Epidermal melanocyte (primary cell): ENCODE results near the gene LMX1B.
"Not testable (repeated sequence)": the region's sequence is repeated elsewhere in the genome, so short reads cannot be mapped to it uniquely, and the experiment has no call there.

ENCODE experiments used
- DNase-seq: peaks from one replicate; pipeline ENCODE4 v3.0.0; 2011; ENCODE audit warnings: low spot score; ENCODE audit not compliant: insufficient read length

The LMX1B gene

GRCh38 chr9:126656214-126656613 lies 42.5 kb downstream of the LMX1B start:
- not testable (repeated sequence) for DNase-seq

DNA sequence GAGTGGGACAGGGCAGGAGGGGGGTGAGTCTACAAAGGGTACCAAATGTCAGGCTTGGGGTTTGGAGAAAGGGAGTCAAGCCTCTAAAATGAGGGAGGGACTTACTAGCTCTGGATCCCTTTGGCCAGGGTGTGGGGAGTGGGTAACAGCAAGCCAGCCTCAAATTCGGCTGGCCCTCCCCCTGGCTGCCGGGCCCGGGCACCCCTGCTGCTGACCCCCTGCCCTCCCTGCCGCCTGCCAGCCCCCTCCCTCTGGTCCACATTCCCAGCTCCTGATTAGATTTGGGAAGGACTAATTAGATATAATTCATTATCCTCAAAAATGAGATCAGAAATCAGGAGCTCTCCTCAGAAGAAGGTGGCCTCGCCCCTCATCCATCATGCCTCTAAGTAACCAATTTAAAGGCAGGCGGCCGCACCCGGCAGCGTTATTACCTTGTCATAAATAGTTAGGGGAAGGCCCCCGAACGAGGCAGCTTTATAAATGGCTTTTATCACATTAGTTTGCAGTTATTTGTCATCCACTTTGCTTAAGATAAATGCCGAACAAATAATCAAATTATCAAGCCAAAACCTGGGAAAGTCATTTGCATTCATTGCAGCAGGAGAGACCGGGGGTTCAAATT lies 44.6 kb downstream of the LMX1B start:
- no peak for DNase-seq

DNA sequence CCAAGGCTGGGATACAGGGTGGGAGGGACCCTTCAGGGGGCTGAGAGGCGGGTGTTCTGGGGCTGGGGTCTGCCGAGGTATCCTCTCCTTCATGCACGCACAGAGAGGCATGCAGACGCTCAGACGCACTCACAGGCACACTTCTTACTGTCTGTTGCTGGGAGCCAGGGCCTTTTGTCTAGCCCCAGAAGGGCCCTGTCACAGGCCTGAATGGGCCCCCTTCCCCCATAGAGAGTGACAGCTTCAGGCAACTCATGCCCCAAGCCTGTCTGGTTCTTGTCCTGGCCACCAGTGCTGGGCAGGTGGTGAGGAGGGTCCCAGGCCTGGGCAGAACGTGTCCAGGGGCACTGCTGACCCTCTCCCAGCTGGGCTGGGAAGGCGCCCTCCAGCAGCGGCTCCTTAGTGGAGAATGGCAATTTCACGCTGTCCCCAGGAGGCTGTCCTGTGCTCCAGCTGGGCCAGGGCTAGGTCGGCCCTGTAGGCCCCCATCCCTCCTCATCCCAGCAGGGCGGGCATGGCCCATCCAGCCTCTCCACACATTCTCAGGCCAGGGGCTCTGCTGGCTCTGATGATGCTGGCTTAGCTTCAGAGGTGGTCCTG lies 45.3 kb downstream of the LMX1B start:
- DNase-seq: no peak

GRCh38 chr9:126661122-126661520 lies 47.4 kb downstream of the LMX1B start:
- DNase-seq: no peak

GRCh38 chr9:126661521-126662251 lies 48.0 kb downstream of the LMX1B start:
- DNase-seq: no peak

DNA sequence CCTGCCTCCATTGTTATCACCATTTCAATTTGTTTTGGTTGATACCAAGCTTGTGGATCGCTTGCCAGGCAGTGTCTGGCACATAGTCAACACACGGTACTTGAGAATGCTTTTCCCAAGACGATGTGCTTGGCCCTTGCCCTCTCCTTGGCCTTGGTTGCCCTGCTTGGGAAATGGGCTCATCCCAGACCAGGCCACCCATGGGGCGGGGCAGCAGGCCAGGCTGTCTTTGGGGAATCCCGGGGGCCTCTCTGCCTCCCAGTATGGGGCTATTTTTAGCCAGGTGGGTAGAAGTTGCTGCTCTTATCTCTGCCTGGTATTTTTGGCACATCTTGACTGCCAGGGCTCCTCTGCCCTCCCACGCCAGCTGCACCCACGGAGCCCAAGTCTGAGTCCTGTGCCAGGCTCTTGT lies 49.9 kb downstream of the LMX1B start:
- DNase-seq: no peak

- no peak for DNase-seq
These were observed 51.3 kb downstream of the LMX1B start for GRCh38 chr9:126664900-126665643.

DNA sequence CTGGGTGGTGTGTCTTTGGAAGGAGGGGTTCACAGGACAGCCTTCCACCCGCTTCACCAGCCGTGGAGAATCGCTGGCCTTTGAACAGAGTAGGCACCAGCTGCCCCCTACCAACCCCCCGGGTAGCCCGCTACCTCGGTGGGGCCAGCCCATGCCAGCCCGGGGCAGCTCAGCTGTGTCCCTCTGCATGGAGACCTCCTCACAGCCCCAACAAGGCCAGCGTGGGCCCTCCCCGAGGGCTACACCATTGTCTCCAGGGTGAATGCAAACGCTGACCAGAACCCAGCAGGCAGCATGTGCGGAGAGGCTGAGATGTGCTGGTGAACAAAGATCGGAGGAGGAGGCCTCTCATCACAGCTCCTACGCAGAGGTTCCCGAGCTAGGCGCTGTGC lies 51.9 kb downstream of the LMX1B start:
- DNase-seq: no peak

DNA sequence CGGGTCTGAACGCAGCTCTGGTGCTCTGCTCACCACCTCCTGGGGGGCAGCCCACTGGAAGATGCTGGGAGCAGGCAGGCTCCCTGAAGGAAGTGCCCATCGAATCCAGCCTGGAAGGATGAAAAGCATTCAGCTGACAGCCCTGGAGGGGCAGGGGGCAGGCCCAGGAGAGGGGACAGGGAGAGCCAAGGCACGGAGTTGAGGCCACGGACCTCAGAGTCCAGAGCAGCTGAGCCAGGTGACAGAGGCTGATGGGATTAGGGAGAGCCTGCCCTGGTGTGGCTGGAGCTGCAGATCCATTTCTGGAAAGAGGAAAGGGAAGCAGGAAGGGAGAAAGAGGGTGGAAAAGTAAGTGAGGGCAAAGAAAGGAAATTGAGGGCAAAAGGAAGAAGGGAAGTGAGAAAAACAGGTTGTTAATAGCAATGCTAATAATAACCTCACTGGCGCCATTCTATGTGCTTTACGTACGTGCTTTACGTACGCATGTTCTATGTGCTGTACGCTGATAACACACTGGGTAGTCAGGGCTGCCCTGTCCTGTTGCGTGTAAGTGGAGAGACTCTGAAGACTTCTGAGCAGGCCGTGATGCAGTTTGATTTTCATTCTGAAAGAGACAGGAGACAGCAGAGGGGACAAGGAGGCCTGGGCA lies 52.6 kb downstream of the LMX1B start:
- no peak for DNase-seq

- no peak for DNase-seq
These were observed 53.7 kb downstream of the LMX1B start for GRCh38 chr9:126667190-126668055.

DNA sequence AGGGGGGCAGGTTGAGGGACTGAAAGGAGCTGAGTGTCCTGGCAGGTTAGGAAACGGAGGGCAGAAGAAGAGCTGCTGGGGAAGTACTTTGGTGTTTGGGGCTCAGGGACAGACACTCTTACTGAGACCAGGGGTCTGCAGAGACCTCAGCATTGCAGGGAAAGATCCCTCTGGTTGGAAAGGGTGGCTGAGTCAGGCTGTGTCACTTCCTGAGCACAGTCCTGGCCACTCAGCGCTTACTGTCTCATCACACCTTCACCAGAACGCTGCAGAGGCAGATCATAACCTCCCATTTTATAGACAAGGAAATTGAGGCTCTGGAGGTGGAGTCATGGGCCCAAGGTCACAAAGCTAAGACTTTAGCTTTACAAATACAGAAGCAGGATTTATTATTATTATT lies 54.3 kb downstream of the LMX1B start:
- DNase-seq: no peak

DNA sequence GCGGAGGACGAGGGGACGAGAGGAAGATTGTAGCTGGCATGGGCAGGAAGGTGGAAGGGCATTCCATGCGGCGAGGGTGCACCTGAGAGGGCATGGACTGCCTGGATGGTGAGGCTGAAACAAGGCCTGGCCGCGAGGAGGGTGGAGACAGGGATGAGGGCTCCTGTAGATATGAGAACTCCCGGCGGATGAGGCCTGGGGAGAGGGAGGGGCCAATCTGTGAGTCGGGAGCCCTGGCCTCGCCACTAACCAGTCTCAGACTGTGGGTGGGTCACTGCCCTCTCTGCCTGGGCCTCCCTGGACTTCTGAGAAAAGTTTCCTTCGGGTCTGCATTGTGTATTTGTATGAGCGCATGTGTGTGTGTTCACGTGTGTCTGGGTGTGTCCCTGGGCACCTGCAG lies 55.4 kb downstream of the LMX1B start:
- no peak for DNase-seq

DNA sequence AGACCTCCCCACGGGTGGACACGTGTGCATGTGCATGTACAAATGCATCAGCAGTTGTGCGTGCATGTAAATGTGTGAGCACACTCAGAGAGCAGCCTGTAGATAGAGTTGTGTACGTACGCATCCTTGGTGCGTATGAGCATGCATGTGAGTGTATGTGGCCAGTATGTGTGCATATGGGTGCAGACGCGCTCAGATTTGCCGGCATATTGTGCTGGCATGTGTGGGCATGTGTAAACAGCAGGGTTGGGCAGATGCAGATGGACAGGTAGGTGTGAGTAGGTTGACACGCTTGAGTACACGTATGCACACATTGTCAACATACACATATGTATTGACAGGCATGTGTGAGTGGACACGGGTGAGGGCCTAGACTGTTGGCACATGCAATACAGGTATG lies 56.5 kb downstream of the LMX1B start:
- no peak for DNase-seq

- no peak for DNase-seq
These were observed 57.7 kb downstream of the LMX1B start for GRCh38 chr9:126671381-126671831.

DNA sequence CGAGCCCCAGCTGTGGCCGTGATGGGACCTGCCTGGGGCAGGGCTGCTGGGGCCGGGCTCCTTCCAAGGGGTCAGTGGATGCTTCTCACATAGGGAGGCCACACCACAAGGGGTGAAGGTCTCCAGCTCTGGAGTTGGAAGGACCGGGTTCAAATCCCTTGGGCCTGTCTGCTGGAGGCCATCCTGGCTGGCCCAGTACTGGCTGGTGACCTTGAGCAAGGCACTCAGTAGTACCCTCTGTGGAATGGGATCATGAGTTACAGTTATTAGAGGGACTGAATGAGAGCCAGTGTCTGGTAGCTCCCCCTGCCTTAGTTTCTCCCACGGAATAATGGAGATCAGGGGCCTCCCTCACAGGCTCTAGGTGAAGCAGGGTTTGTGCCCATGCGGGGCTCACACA lies 58.3 kb downstream of the LMX1B start:
- no peak for DNase-seq

GRCh38 chr9:126672634-126673284 lies 59.0 kb downstream of the LMX1B start:
- DNase-seq: no peak

DNA sequence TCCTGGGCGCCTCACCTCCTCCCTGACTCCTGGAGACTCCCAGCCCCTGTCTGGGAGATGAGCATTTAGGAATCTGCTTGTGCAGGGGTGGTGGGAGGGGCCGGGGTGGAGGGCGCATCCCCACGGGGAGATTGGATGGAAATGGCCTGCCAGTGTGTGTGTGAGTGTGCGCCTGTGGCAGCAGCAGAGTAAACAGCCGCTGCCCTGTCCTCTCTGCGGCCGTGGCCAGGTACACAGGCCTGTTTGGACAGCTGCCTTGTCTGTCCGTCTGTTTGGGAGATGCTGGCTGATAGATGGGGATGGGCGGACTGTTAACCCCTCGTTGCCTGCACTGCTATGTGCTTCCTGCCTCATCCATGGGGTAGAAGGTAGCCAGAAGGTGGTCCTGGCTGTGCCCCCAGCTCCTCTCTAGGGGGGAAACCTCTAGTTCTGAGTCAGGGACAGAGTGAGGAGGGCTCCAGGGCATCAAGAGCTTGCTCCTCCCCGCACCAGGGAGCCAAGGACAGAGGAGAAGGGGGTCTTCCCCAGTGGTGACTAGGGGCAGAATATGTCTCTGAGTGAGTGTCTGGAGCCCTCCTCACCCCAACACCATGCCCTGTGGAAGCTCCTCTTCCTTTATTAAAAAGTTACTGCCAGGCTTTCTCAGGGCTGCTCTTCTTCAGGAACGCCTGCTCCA lies 60.1 kb downstream of the LMX1B start:
- DNase-seq: no peak

DNA sequence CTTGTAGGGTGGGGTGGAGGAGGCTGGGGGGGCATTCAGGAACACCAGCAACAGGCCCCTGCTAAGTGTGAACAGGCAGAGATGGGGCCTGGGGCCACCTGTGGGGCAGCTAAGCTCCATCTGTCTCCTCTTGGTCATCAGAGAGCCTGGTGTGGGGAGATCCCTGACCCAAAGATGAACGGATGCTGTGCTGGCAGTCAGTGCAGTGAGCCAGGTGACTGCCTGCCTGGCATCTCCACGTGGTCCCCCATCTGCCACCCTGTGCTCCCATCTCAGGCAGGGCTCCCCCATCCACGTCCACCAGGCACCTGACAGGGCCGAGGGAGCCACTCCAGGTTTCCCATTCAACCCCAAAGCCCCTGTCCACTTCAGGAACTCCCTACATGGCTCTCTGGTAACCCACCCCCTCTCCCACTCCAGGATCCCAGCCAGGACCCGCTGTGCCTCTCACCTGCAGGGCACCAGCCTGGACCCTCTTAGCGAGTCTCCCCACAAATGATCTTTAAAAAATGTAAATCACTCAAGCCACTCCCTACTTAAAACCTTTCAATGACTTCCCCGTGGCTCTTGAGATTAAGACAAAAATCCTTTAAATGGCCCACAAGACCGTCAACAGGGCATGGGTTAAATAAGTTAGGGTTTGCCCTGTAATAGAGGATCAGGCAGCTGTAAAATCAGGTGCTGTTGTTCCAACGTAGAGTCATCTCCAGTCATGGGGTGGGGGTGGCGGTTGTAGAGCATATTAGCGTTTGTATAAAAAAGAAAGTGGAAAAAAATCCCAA lies 60.8 kb downstream of the LMX1B start:
- no peak for DNase-seq

DNA sequence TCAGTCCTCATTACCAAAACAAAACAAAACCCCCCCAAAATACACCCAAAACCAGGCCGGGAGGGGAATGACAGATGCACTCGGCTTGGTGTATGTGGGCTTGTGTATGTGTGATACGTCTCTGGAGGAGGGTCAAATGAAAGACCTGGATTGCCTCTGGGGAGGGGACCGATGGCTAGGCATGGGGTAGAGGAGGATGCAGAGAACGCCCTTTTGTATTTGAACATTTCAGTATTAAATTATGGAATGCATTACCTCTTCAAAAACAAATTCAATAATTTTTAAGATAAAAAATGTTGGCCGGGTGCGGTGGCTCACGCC lies 61.4 kb downstream of the LMX1B start:
- DNase-seq: no peak
